Right forelimb (tissue), 1 donor: ENCODE data around the gene VWA5A.

Source experiments
- DNase-seq: peaks from one replicate; pipeline ENCODE4 v3.0.0-alpha.2; 2018

VWA5A gene

DNA sequence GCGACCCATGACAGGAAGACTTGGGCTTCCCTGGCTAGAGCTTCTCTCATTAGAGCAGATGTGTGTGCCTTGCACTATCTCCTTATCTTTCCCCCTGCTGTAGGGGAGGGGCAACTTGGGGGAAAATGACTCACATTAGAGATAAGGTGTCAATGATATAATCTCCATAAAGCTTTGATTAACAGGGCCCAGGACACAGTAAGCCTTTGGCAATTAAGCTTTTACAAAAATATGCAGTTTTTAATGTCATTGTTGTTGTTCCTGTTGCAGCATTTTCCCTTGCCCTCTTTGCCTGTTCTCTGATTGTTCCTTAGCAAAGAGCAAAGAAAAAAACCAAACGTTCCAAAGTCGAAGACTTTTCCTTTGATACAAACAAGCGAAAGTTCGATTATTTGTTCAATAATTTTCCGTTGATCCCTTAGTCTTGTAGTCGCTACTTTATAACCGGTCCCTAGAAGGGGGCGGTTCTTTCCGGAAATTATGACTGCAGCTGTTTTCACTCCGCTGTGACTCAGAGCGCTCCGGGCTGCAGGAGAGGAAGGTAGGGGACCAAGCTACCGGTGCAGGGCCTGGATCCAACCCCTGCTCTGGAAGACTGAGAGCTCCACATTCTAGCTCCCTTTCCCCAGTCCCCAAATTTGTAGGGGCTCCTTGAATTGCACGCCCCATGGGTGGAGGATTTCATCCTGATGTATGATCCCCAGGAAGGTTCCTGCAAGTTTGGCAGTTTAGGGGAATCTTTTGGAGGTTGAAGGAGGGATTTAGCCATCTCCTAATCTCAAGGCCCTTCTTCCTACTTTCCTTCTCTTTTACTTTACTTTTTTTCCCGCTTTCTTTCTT is at the start of gene VWA5A:
VWA5A (plus strand) TSS at position 509 of the 840 bp plus-strand sequence. CDS start 2,062 bp downstream, outside the sequence.
- peak; percentile 86 for DNase-seq

- no peak for DNase-seq
Measured at GRCh38 chr11:124068601-124069110, 46.6 kb upstream of the VWA5A start.

GRCh38 chr11:124069429-124070401 is 45.5 kb upstream of the VWA5A start:
- peak; percentile 66 for DNase-seq

GRCh38 chr11:124070915-124071622 is 44.2 kb upstream of the VWA5A start:
- peak; percentile 84 for DNase-seq

DNA sequence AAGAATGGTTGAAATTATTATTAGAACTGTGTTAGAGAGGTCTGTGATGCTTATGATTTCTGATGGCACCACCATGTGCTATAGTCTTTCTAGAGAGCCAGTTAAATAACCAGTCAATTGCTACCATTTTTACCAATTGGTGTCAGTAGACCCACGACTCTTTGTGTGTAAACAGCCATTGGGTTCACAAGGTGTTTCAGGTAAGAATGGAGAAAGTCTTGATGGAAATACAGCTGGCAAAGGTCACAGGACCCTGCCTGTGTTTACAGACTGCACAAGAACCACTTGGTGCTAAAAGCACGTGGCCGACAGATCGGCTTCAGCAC is 43.7 kb upstream of the VWA5A start:
- no peak for DNase-seq

GRCh38 chr11:124072147-124072546 is 43.1 kb upstream of the VWA5A start:
- no peak for DNase-seq

DNA sequence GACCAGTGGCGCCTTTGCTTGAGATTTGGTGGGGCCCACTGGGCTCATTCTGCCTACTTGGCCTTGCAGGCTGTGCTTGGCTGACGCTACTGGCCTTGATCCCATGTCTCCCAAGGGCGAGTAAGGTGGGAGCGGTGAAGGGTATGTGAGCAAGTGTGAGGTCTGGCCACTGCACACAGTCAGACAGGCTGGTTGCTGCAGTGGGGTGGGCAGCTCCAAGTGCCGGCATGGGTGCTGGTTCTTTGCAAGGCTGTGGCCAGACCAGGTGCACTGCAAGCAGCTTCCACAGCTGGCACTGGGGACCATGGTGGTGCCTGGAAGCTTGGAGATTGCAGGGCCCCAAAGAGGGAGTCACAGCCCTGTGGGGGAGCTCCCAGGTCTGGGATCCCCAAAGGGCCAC is 40.7 kb upstream of the VWA5A start:
- DNase-seq = no peak

GRCh38 chr11:124075492-124075840 is 39.8 kb upstream of the VWA5A start:
- no peak for DNase-seq

DNA sequence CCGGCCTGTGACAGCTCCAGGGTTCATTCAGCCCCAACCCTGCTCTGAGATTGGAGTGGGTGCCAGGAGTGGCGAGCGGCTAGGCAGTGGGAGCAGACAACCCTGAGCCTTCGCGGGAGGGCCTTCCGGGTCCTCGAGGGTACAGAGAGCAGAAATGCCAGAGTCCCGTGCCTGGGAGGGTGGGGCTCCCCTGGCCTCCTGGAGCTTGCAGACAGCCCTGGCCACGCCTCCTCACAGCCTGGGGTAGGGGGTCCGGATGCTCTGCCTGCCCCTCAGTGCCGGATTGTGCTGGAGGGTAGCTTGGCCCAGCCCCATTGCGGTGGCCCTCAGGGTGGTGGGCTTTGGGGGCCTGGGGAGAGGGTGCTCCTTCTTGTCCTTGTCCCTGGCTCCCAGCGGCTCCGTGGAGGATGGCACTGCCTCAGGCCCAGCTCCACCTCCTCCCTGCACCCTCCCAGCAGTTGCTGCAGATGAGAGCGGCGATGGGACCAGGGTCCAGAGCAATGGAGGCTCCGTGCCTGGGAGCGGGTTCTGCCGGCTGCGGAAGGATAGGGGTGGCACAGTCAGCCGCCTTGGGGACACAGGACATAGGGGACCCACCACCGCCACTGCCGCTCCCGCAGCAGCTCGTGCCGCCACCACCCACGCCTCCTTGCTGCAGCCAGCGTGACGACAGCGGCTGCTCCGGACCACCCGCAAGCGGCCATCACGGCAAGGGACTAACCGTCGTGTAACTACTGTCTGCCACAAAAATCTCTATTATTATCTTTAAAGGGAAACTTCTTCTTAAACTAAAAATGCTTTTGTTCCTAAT is 39.2 kb upstream of the VWA5A start:
- peak; percentile 52 for DNase-seq

GRCh38 chr11:124077266-124077665 is 38.0 kb upstream of the VWA5A start:
- no peak for DNase-seq

GRCh38 chr11:124078591-124078990 is 36.7 kb upstream of the VWA5A start:
- no peak for DNase-seq

DNA sequence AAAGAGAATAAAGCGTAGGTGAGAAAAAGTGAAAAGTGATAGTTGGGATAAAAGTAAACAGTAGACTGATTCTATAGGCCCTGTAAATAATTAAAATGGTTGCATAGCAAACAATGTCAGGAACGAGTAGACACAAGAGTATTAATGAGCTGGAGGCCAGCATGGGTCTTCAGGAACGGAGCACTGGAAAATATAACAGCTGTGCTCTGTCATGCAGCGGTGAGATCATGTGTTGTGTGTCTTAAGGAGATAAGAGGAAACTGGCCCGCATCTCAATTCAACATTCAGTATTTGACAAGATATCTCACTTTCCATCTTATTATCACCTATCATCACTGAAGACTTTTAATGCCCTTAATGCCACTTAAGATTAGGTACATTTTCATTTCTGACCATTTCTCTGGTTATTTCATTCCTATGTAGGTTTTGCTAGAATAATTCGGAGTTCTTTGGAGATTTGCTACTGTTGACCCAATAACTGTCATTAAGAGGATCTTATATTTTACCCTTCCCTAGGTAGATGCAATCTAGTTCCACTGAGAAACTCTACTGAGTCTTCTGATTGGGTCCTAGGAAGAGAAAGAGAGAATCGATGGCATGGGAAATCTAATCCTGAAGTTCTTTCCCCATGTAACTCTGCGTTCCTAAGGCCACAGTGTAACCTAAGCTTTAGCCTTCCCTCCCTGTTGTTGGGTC is 35.5 kb upstream of the VWA5A start:
- DNase-seq = no peak

- no peak for DNase-seq
Measured at GRCh38 chr11:124080327-124081001, 34.8 kb upstream of the VWA5A start.

GRCh38 chr11:124081483-124081882 is 33.8 kb upstream of the VWA5A start:
- no peak for DNase-seq

DNA sequence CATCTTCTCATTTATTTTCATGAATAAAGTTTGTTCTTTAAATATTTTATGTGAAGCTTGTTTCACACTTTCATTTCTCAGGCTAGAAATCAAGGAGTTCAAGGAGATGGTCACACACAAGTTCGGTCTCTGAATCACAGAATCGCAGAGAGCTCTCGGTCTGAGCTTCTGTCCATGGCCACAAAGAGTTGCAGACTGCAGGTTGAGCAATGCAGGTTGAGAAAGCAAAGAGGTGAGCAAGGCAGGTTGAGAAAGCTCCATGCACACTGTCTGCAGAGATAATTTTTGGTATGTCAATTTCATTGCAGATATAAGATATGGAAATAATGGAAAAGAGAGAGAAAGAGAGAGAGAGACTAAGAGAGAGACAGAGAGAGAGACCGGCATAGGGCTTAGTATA is 32.9 kb upstream of the VWA5A start:
- no peak for DNase-seq

- DNase-seq = no peak
Measured at GRCh38 chr11:124085583-124085982, 29.7 kb upstream of the VWA5A start.

DNA sequence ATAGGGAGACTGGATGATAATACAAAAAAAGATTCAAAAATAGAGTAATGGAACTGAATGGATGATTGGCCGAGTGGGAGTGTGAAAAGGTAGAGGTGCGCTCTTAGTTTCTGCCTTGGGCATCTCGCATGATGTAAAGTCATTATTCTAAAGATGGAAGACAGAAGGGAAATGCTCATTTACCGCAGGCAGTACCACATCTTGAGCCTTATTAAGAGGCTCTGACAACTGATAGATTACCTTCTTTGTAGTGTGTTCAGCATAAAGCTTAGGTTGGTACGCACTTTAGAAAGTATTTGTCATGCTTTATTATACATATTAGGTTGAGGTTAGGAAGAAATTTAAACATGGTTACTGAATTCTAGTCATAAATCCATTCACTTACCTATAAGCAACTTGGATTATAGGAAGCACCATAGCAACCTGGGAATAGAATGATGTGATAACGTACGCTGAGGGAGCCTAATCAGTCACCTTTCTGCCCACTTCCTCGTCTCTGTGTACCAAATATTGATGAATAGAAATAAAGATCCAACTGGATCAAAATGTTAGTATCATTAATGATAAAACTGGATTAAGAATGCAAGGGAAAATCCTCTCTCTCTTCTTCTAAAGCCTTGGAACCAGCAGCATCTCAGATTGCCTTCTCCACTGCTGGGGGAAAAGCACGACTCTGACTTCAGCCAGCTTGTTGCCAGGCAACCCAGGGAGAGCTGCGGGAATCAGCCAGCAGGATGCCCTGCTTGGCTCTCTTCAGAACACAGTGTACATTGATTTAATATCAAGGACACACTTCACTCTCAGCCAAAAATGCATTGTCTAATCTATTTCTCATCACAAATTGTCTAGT is 29.0 kb upstream of the VWA5A start:
- DNase-seq = no peak

DNA sequence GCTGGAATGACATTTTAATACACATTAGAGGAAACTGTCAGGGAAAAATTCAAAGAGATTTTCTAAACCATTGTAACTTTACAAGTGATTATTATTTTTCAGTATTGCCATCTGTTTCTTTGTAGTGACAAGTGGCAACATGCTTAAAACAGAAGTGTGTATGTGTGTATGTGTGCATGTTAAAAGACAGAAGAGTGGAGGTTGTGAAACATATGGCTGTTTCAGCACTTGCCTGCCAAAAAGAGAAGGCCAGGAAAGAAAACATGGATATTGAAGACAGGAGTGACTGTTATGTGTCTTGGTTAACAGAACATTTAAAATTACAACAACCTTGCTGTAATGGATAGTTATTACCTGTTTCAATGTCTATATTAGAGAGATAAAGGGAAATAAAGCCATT is 24.3 kb upstream of the VWA5A start:
- DNase-seq = no peak

- DNase-seq = no peak
Measured at GRCh38 chr11:124093330-124093729, 21.9 kb upstream of the VWA5A start.

- DNase-seq = no peak
Measured at GRCh38 chr11:124094731-124095130, 20.5 kb upstream of the VWA5A start.
